Measurements from ENCODE around the gene PTPRK.

Gene PTPRK

DNA sequence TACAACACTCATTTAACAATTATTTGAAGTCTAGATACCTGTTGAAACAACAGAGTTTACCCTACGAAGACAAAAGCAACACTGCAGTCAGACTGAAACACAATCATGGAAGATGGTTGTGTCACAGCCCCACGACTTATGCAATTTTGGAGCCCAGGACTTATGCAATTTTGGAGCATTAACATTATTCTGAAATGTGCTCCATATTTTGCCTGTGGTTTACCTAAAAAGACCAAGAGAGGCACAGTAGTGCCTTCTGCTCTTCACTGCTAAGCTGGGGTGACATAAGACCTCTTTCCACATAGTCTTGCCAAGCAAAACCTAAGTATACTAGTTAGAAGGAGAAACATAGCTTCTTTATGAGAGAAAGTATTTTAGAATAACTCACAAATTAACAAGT is 216.5 kb downstream of the PTPRK start:
- no peaks in the 10 kb centered on the region for H3K36me3 ChIP-seq (ENCODE audit: control insufficient read depth in 1 of 2, insufficient read depth in 2 of 2, low read depth in 1 of 2, low read length in 2 of 2)
- no peaks in the 10 kb centered on the region for H3K27me3 ChIP-seq (ENCODE audit: control insufficient read depth in 1 of 2, insufficient read depth in 1 of 2, low read length in 2 of 2)
- no peak overlapping the region for H4K8ac ChIP-seq (ENCODE audit: low read length)
- H2BK15ac ChIP-seq (ENCODE audit: low read depth, poor library complexity, severe bottlenecking), result no peak overlapping the region
- H3K4ac ChIP-seq (ENCODE audit: low read depth in 1 of 2, low read length in 2 of 2), result no peak overlapping the region
- no peak overlapping the region for H2AFZ ChIP-seq (ENCODE audit: low read depth, low read length)
- no peak overlapping the region for H4K91ac ChIP-seq (ENCODE audit: low read length)
- peak overlapping the region in 1 of 2 experiments; percentile 34 for H3K18ac ChIP-seq (ENCODE audit: low read depth in 1 of 2, low read length in 2 of 2)
- H3K4me1 ChIP-seq (ENCODE audit: control insufficient read depth, insufficient read depth, low read depth, low read length), result no peaks in the 10 kb centered on the region
- H3K79me1 ChIP-seq (replicated peaks; ENCODE audit: low read length, poor library complexity, severe bottlenecking), result peaks cover 10% of the 10 kb centered on the region
- H3K27ac ChIP-seq (ENCODE audit: low read length, poor library complexity, severe bottlenecking), result no peak overlapping the region
- H3K4me2 ChIP-seq (ENCODE audit: low read length, poor library complexity, severe bottlenecking), result no peak overlapping the region
- H3K14ac ChIP-seq (ENCODE audit: low read length in 2 of 2), result no peak overlapping the region
- H2AK5ac ChIP-seq (ENCODE audit: low read length, severe bottlenecking), result no peak overlapping the region
- no peak overlapping the region for H2BK120ac ChIP-seq (ENCODE audit: low read depth, low read length)
- no peak overlapping the region for H3K4me3 ChIP-seq (ENCODE audit: insufficient read depth in 1 of 2, low read depth in 1 of 2, low read length in 2 of 2)
- H3K9me3 ChIP-seq (ENCODE audit: control insufficient read depth, low read length), result no peaks in the 10 kb centered on the region
- no peak overlapping the region for H3K9ac ChIP-seq (ENCODE audit: low read length)
- H2BK12ac ChIP-seq (ENCODE audit: low read length in 2 of 2), result no peak overlapping the region
- no peak overlapping the region for H2BK5ac ChIP-seq (ENCODE audit: low read depth, low read length, poor library complexity, severe bottlenecking)
- WGBS, result 98% methylated on average over 2 of the region's 2 CpGs
- no peak for DNase-seq
- no peak overlapping the region for H3K23ac ChIP-seq (ENCODE audit: low read length in 2 of 2)

- Histone ChIP-seq H3K9me3 (ENCODE audit: control insufficient read depth, low read length) (no peaks in the 10 kb centered on the region), H2BK120ac (ENCODE audit: low read depth, low read length) (no peak overlapping the region), H2BK15ac (ENCODE audit: low read depth, poor library complexity, severe bottlenecking) (no peak overlapping the region), H3K9ac (ENCODE audit: low read length) (no peak overlapping the region), H3K23ac (ENCODE audit: low read length in 2 of 2) (no peak overlapping the region), H2BK5ac (ENCODE audit: low read depth, low read length, poor library complexity, severe bottlenecking) (no peak overlapping the region), H3K4me3 (ENCODE audit: insufficient read depth in 1 of 2, low read depth in 1 of 2, low read length in 2 of 2) (no peak overlapping the region), H4K91ac (ENCODE audit: low read length) (no peak overlapping the region), H3K4me1 (ENCODE audit: control insufficient read depth, insufficient read depth, low read depth, low read length) (no peaks in the 10 kb centered on the region), H2BK12ac (ENCODE audit: low read length in 2 of 2) (no peak overlapping the region), H2AFZ (ENCODE audit: low read depth, low read length) (no peak overlapping the region), H3K14ac (ENCODE audit: low read length in 2 of 2) (no peak overlapping the region), H3K27me3 (ENCODE audit: control insufficient read depth in 1 of 2, insufficient read depth in 1 of 2, low read length in 2 of 2) (no peaks in the 10 kb centered on the region), H3K36me3 (ENCODE audit: control insufficient read depth in 1 of 2, insufficient read depth in 2 of 2, low read depth in 1 of 2, low read length in 2 of 2) (no peaks in the 10 kb centered on the region), H3K79me1 (replicated peaks; ENCODE audit: low read length, poor library complexity, severe bottlenecking) (peaks cover 9% of the 10 kb centered on the region), H2AK5ac (ENCODE audit: low read length, severe bottlenecking) (no peak overlapping the region), H3K4ac (ENCODE audit: low read depth in 1 of 2, low read length in 2 of 2) (no peak overlapping the region), H4K8ac (ENCODE audit: low read length) (no peak overlapping the region), H3K18ac (ENCODE audit: low read depth in 1 of 2, low read length in 2 of 2) (no peak overlapping the region), H3K4me2 (ENCODE audit: low read length, poor library complexity, severe bottlenecking) (no peak overlapping the region), H3K27ac (ENCODE audit: low read length, poor library complexity, severe bottlenecking) (no peak overlapping the region)
- DNase-seq, result no peak
- WGBS, result 95% methylated on average over 5 of the region's 5 CpGs
These were observed 217.5 kb downstream of the PTPRK start for GRCh38 chr6:128302942-128303341.

- no peak overlapping the region for H3K4ac ChIP-seq (ENCODE audit: low read depth in 1 of 2, low read length in 2 of 2)
- H3K18ac ChIP-seq (ENCODE audit: low read depth in 1 of 2, low read length in 2 of 2), result no peak overlapping the region
- no peaks in the 10 kb centered on the region for H3K27me3 ChIP-seq (ENCODE audit: control insufficient read depth in 1 of 2, insufficient read depth in 1 of 2, low read length in 2 of 2)
- H3K79me1 ChIP-seq (replicated peaks; ENCODE audit: low read length, poor library complexity, severe bottlenecking), result peaks cover 8% of the 10 kb centered on the region
- H3K4me3 ChIP-seq (ENCODE audit: insufficient read depth in 1 of 2, low read depth in 1 of 2, low read length in 2 of 2), result no peak overlapping the region
- H3K4me1 ChIP-seq (ENCODE audit: control insufficient read depth, insufficient read depth, low read depth, low read length), result no peaks in the 10 kb centered on the region
- H3K27ac ChIP-seq (ENCODE audit: low read length, poor library complexity, severe bottlenecking), result no peak overlapping the region
- no peak overlapping the region for H3K14ac ChIP-seq (ENCODE audit: low read length in 2 of 2)
- 97% methylated on average over 1 of the region's 2 CpGs for WGBS
- no peak overlapping the region for H2BK12ac ChIP-seq (ENCODE audit: low read length in 2 of 2)
- H3K36me3 ChIP-seq (ENCODE audit: control insufficient read depth in 1 of 2, insufficient read depth in 2 of 2, low read depth in 1 of 2, low read length in 2 of 2), result no peaks in the 10 kb centered on the region
- no peak overlapping the region for H4K8ac ChIP-seq (ENCODE audit: low read length)
- no peak overlapping the region for H3K9ac ChIP-seq (ENCODE audit: low read length)
- H2AK5ac ChIP-seq (ENCODE audit: low read length, severe bottlenecking), result no peak overlapping the region
- no peak overlapping the region for H2BK15ac ChIP-seq (ENCODE audit: low read depth, poor library complexity, severe bottlenecking)
- DNase-seq, result no peak
- no peaks in the 10 kb centered on the region for H3K9me3 ChIP-seq (ENCODE audit: control insufficient read depth, low read length)
- H2AFZ ChIP-seq (ENCODE audit: low read depth, low read length), result no peak overlapping the region
- H4K91ac ChIP-seq (ENCODE audit: low read length), result no peak overlapping the region
- no peak overlapping the region for H2BK120ac ChIP-seq (ENCODE audit: low read depth, low read length)
- no peak overlapping the region for H3K23ac ChIP-seq (ENCODE audit: low read length in 2 of 2)
- H2BK5ac ChIP-seq (ENCODE audit: low read depth, low read length, poor library complexity, severe bottlenecking), result no peak overlapping the region
- H3K4me2 ChIP-seq (ENCODE audit: low read length, poor library complexity, severe bottlenecking), result no peak overlapping the region
These were observed 224.7 kb downstream of the PTPRK start for GRCh38 chr6:128295670-128296069.

DNA sequence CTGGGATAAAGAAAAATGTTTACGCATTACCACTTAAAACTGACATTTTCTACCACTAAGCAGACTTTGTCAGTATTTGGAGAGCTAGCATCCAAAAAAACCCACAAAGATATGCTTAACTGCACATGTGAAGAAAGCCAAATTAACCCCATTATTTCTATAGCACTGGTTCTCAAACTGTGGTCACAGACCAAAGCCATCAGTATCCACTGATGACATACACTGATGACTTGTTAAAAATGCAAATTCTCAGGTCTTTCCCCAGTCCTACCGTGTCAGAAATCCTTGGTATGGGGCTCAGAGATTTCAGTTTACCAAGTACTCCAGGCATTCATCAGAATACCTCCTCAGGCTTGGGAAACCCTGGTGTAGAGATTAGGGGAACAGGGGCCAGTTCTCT is 230.2 kb downstream of the PTPRK start:
- Histone ChIP-seq H3K4me2 (ENCODE audit: low read length, poor library complexity, severe bottlenecking) (no peak overlapping the region), H2AK5ac (ENCODE audit: low read length, severe bottlenecking) (no peak overlapping the region), H3K4ac (ENCODE audit: low read depth in 1 of 2, low read length in 2 of 2) (no peak overlapping the region), H3K9me3 (ENCODE audit: control insufficient read depth, low read length) (no peaks in the 10 kb centered on the region), H3K4me1 (ENCODE audit: control insufficient read depth, insufficient read depth, low read depth, low read length) (no peaks in the 10 kb centered on the region), H2AFZ (ENCODE audit: low read depth, low read length) (no peak overlapping the region), H3K36me3 (ENCODE audit: control insufficient read depth in 1 of 2, insufficient read depth in 2 of 2, low read depth in 1 of 2, low read length in 2 of 2) (no peaks in the 10 kb centered on the region), H4K91ac (ENCODE audit: low read length) (no peak overlapping the region), H3K27me3 (ENCODE audit: control insufficient read depth in 1 of 2, insufficient read depth in 1 of 2, low read length in 2 of 2) (no peaks in the 10 kb centered on the region), H3K79me1 (replicated peaks; ENCODE audit: low read length, poor library complexity, severe bottlenecking) (peaks cover 12% of the 10 kb centered on the region), H3K27ac (ENCODE audit: low read length, poor library complexity, severe bottlenecking) (no peak overlapping the region), H4K8ac (ENCODE audit: low read length) (no peak overlapping the region), H3K18ac (ENCODE audit: low read depth in 1 of 2, low read length in 2 of 2) (no peak overlapping the region), H3K4me3 (ENCODE audit: insufficient read depth in 1 of 2, low read depth in 1 of 2, low read length in 2 of 2) (no peak overlapping the region), H2BK15ac (ENCODE audit: low read depth, poor library complexity, severe bottlenecking) (no peak overlapping the region), H2BK120ac (ENCODE audit: low read depth, low read length) (no peak overlapping the region), H2BK12ac (ENCODE audit: low read length in 2 of 2) (no peak overlapping the region), H3K23ac (ENCODE audit: low read length in 2 of 2) (no peak overlapping the region), H3K9ac (ENCODE audit: low read length) (no peak overlapping the region), H2BK5ac (ENCODE audit: low read depth, low read length, poor library complexity, severe bottlenecking) (no peak overlapping the region), H3K14ac (ENCODE audit: low read length in 2 of 2) (no peak overlapping the region)
- no peak for DNase-seq
- 100% methylated on average over 2 of the region's 2 CpGs for WGBS
